Activated CD8-positive, alpha-beta T cell treated with anti-CD3 and anti-CD28 coated beads, Interleukin-2, amount 10 ng/mL, durations not matched to agents 7 days and 5 days (primary cell): ENCODE results near the gene IGSF21. TPM values are rescaled to one million over a fixed set of nuclear protein-coding genes. Genes with fewer than 3 reads are reported as not detected.

Experiments
- ATAC-seq: fragments of 150-1000 bp; cut with Tn5 transposase; one replicate; pipeline ENCODE4 v1.10.0; 2021; ENCODE audit warnings: moderate library complexity
- CTCF ChIA-PET: fragments of 350-600 bp; sonication (Branson Sonifier 250); formaldehyde crosslinking; loops from one replicate; lab custom pipeline; 2021; ENCODE audit warnings: antibody characterized with exemption; lab: Charles Lee
- POLR2A ChIA-PET: fragments of 350-600 bp; sonication (Branson Sonifier 250); formaldehyde crosslinking; loops from one replicate; lab custom pipeline; 2021; ENCODE audit warnings: antibody characterized with exemption; lab: Charles Lee
- DNase-seq: peaks from one replicate; pipeline ENCODE4 v3.0.0-alpha.2; 2020
- H3K27ac Mint-ChIP-seq: one replicate; pipeline ENCODE4 v1.8.0; 2021; ENCODE audit warnings: mild to moderate bottlenecking, mixed read lengths
- H3K27me3 Mint-ChIP-seq: one replicate; pipeline ENCODE4 v1.8.0; 2021; ENCODE audit warnings: low read depth, mixed read lengths
- H3K36me3 Mint-ChIP-seq: one replicate; pipeline ENCODE4 v1.8.0; 2021; ENCODE audit warnings: low read depth, mixed read lengths
- H3K4me1 Mint-ChIP-seq: one replicate; pipeline ENCODE4 v1.8.0; 2021; ENCODE audit warnings: low read depth, mixed read lengths
- H3K4me3 Mint-ChIP-seq: one replicate; pipeline ENCODE4 v1.8.0; 2021; ENCODE audit warnings: mild to moderate bottlenecking, mixed read lengths
- H3K9me3 Mint-ChIP-seq: one replicate; pipeline ENCODE4 v1.8.0; 2022; ENCODE audit warnings: mixed read lengths; ENCODE audit not compliant: insufficient read depth
- total RNA-seq, 2 experiments: library from RNA; stranded (reverse); gene quantifications; one replicate each; pipeline ENCODE4 v1.2.3, GENCODE V29; 2021

Gene IGSF21
- total RNA-seq, 2 experiments from 2014 or later, result not detected

- Mint-ChIP-seq H3K36me3 (no peaks in the 10 kb centered on the region), H3K4me1 (no peaks in the 10 kb centered on the region), H3K27me3 (peaks cover 4% of the 10 kb centered on the region), H3K27ac (no peak overlapping the region), H3K4me3 (no peak overlapping the region), H3K9me3 (no peaks in the 10 kb centered on the region)
- no peak for DNase-seq
- ChIA-PET POLR2A (no interaction called here), CTCF (no interaction called here)
- no peak for ATAC-seq
Observed at GRCh38 chr1:18192182-18192581, 84.6 kb downstream of the IGSF21 start.

GRCh38 chr1:18192974-18193373 lies 85.4 kb downstream of the IGSF21 start:
- H3K9me3 Mint-ChIP-seq, result no peaks in the 10 kb centered on the region
- ChIA-PET POLR2A (no interaction called here), CTCF (no interaction called here)
- peaks cover 4% of the 10 kb centered on the region for H3K27me3 Mint-ChIP-seq
- DNase-seq (no peak), ATAC-seq (no peak)
- H3K4me1 Mint-ChIP-seq, result no peaks in the 10 kb centered on the region
- no peak overlapping the region for H3K4me3 Mint-ChIP-seq
- no peaks in the 10 kb centered on the region for H3K36me3 Mint-ChIP-seq
- H3K27ac Mint-ChIP-seq, result no peak overlapping the region

- peaks cover 6% of the 10 kb centered on the region for H3K27me3 Mint-ChIP-seq
- ChIA-PET POLR2A (no interaction called here), CTCF (no interaction called here)
- DNase-seq, result no peak
- no peaks in the 10 kb centered on the region for H3K9me3 Mint-ChIP-seq
- no peaks in the 10 kb centered on the region for H3K36me3 Mint-ChIP-seq
- ATAC-seq, result no peak
- H3K27ac Mint-ChIP-seq, result no peak overlapping the region
- no peaks in the 10 kb centered on the region for H3K4me1 Mint-ChIP-seq
- no peak overlapping the region for H3K4me3 Mint-ChIP-seq
Observed at GRCh38 chr1:18197299-18197698, 89.7 kb downstream of the IGSF21 start.

GRCh38 chr1:18198260-18198659 lies 90.7 kb downstream of the IGSF21 start:
- no peak overlapping the region for H3K27ac Mint-ChIP-seq
- H3K9me3 Mint-ChIP-seq, result no peaks in the 10 kb centered on the region
- DNase-seq, result no peak
- CTCF ChIA-PET, result interaction anchor here (0.8 kb wide), 1 partner anchor 15 kb away, joined by 3 read pairs; no protein-coding TSS in a partner anchor
- no peak overlapping the region for H3K4me3 Mint-ChIP-seq
- no peak for ATAC-seq
- no peaks in the 10 kb centered on the region for H3K36me3 Mint-ChIP-seq
- POLR2A ChIA-PET, result no interaction called here
- peaks cover 6% of the 10 kb centered on the region for H3K27me3 Mint-ChIP-seq
- H3K4me1 Mint-ChIP-seq, result no peaks in the 10 kb centered on the region

- DNase-seq, result no peak
- ChIA-PET CTCF (no interaction called here), POLR2A (no interaction called here)
- no peak for ATAC-seq
- Mint-ChIP-seq H3K4me3 (no peak overlapping the region), H3K36me3 (no peaks in the 10 kb centered on the region), H3K4me1 (no peaks in the 10 kb centered on the region), H3K9me3 (no peaks in the 10 kb centered on the region), H3K27me3 (peaks cover 6% of the 10 kb centered on the region), H3K27ac (no peak overlapping the region)
Observed at GRCh38 chr1:18199462-18199861, 91.9 kb downstream of the IGSF21 start.

GRCh38 chr1:18200136-18200717 lies 92.6 kb downstream of the IGSF21 start:
- Mint-ChIP-seq H3K4me3 (no peak overlapping the region), H3K27ac (no peak overlapping the region), H3K27me3 (peaks cover 4% of the 10 kb centered on the region), H3K36me3 (no peaks in the 10 kb centered on the region), H3K4me1 (no peaks in the 10 kb centered on the region), H3K9me3 (no peaks in the 10 kb centered on the region)
- ATAC-seq, result no peak
- ChIA-PET POLR2A (no interaction called here), CTCF (no interaction called here)
- no peak for DNase-seq

GRCh38 chr1:18200918-18201317 lies 93.3 kb downstream of the IGSF21 start:
- Mint-ChIP-seq H3K27me3 (peaks cover 4% of the 10 kb centered on the region), H3K27ac (no peak overlapping the region), H3K9me3 (no peaks in the 10 kb centered on the region), H3K4me3 (no peak overlapping the region), H3K36me3 (no peaks in the 10 kb centered on the region), H3K4me1 (no peaks in the 10 kb centered on the region)
- ATAC-seq (no peak), DNase-seq (no peak)
- CTCF ChIA-PET, result no interaction called here
- POLR2A ChIA-PET, result no interaction called here

GRCh38 chr1:18201997-18202719 lies 94.6 kb downstream of the IGSF21 start:
- Mint-ChIP-seq H3K9me3 (no peaks in the 10 kb centered on the region), H3K27ac (no peak overlapping the region), H3K36me3 (no peaks in the 10 kb centered on the region), H3K4me3 (no peak overlapping the region), H3K27me3 (peaks cover 2% of the 10 kb centered on the region), H3K4me1 (no peaks in the 10 kb centered on the region)
- CTCF ChIA-PET, result no interaction called here
- POLR2A ChIA-PET, result no interaction called here
- DNase-seq, result no peak
- ATAC-seq, result no peak

GRCh38 chr1:18203645-18204044 lies 96.0 kb downstream of the IGSF21 start:
- POLR2A ChIA-PET, result no interaction called here
- DNase-seq (no peak), ATAC-seq (no peak)
- CTCF ChIA-PET, result no interaction called here
- Mint-ChIP-seq H3K27ac (no peak overlapping the region), H3K36me3 (no peaks in the 10 kb centered on the region), H3K4me3 (no peak overlapping the region), H3K4me1 (no peaks in the 10 kb centered on the region), H3K9me3 (no peaks in the 10 kb centered on the region), H3K27me3 (no peaks in the 10 kb centered on the region)

- ChIA-PET CTCF (no interaction called here), POLR2A (no interaction called here)
- Mint-ChIP-seq H3K27ac (no peak overlapping the region), H3K36me3 (no peaks in the 10 kb centered on the region), H3K27me3 (no peaks in the 10 kb centered on the region), H3K4me3 (no peak overlapping the region), H3K4me1 (no peaks in the 10 kb centered on the region), H3K9me3 (no peaks in the 10 kb centered on the region)
- DNase-seq (no peak), ATAC-seq (no peak)
Observed at GRCh38 chr1:18204575-18204974, 97.0 kb downstream of the IGSF21 start.

- ChIA-PET POLR2A (no interaction called here), CTCF (no interaction called here)
- Mint-ChIP-seq H3K4me1 (no peaks in the 10 kb centered on the region), H3K9me3 (no peaks in the 10 kb centered on the region), H3K36me3 (no peaks in the 10 kb centered on the region), H3K27ac (no peak overlapping the region), H3K27me3 (no peaks in the 10 kb centered on the region), H3K4me3 (no peak overlapping the region)
- no peak for DNase-seq
- ATAC-seq, result no peak
Observed at GRCh38 chr1:18205319-18205718, 97.7 kb downstream of the IGSF21 start.

- Mint-ChIP-seq H3K36me3 (no peaks in the 10 kb centered on the region), H3K9me3 (no peaks in the 10 kb centered on the region), H3K4me1 (no peaks in the 10 kb centered on the region), H3K4me3 (no peak overlapping the region), H3K27ac (no peak overlapping the region), H3K27me3 (no peaks in the 10 kb centered on the region)
- ATAC-seq (no peak), DNase-seq (no peak)
- CTCF ChIA-PET, result no interaction called here
- POLR2A ChIA-PET, result no interaction called here
Observed at GRCh38 chr1:18211764-18212163, 104.2 kb downstream of the IGSF21 start.
